ENCODE measurements around the gene IGFBP2. TPM values are rescaled to one million over a fixed set of nuclear protein-coding genes. Genes with fewer than 3 reads are reported as not detected.
A peak's percentile ranks its signal among the peaks of the same experiment; 100 is the strongest.

The IGFBP2 gene
- total RNA-seq, 3 donors from 2014 or later, result 0.73 to 1.9 (median 1.4) TPM

- H3K36me3 Mint-ChIP-seq (ENCODE audit: insufficient read depth), result no peaks in the 10 kb centered on the region
- ATAC-seq (no peak), DNase-seq (no peak)
- H3K4me1 Mint-ChIP-seq (ENCODE audit: low read depth), result no peaks in the 10 kb centered on the region
- peaks cover 11% of the 10 kb centered on the region for H3K27me3 Mint-ChIP-seq (ENCODE audit: low read depth)
- no peaks in the 10 kb centered on the region for H3K9me3 Mint-ChIP-seq
- no peak overlapping the region for H3K4me3 Mint-ChIP-seq
Measured at GRCh38 chr2:216657980-216658379, 24.8 kb downstream of the IGFBP2 start.

- DNase-seq, result no peak
- Mint-ChIP-seq H3K4me1 (ENCODE audit: low read depth) (no peaks in the 10 kb centered on the region), H3K27me3 (ENCODE audit: low read depth) (peaks cover 4% of the 10 kb centered on the region), H3K4me3 (no peak overlapping the region), H3K9me3 (no peaks in the 10 kb centered on the region), H3K36me3 (ENCODE audit: insufficient read depth) (no peaks in the 10 kb centered on the region)
- no peak for ATAC-seq
Measured at GRCh38 chr2:216658757-216659156, 25.5 kb downstream of the IGFBP2 start.

DNA sequence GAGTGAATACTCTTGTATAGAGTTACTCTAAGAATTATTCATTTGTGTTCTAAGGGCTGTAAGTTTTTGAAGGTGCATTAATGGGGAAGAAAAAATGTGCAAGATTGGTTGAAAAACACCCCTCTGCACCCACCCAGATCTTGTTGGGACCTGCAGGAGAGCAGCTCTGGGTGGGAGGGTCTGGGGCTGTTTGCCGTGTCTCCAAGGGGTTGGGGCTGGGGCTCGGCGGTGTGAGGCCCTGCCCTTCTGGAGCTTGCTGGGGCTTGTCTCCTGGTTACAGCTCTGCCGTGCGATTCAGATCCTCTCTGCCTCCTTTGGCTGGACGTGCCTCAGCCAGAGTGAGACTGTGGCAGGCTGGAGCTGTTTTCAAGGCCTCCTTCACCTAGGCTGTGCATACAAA is 26.1 kb downstream of the IGFBP2 start:
- no peaks in the 10 kb centered on the region for H3K36me3 Mint-ChIP-seq (ENCODE audit: insufficient read depth)
- ATAC-seq, result no peak
- no peak overlapping the region for H3K4me3 Mint-ChIP-seq
- no peaks in the 10 kb centered on the region for H3K9me3 Mint-ChIP-seq
- H3K4me1 Mint-ChIP-seq (ENCODE audit: low read depth), result no peaks in the 10 kb centered on the region
- peaks cover 3% of the 10 kb centered on the region for H3K27me3 Mint-ChIP-seq (ENCODE audit: low read depth)
- no peak for DNase-seq

DNA sequence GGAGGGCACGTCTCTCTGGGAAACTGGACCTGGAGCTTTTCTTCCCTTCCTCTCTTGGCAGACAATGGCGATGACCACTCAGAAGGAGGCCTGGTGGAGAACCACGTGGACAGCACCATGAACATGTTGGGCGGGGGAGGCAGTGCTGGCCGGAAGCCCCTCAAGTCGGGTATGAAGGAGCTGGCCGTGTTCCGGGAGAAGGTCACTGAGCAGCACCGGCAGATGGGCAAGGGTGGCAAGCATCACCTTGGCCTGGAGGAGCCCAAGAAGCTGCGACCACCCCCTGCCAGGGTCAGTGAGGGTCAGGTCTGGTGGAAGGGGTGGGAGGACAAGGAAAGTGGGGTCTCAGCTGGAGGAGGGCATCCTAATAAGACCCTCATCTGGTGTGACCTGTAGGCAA is 27.3 kb downstream of the IGFBP2 start:
- ATAC-seq (no peak), DNase-seq (no peak)
- Mint-ChIP-seq H3K36me3 (ENCODE audit: insufficient read depth) (no peaks in the 10 kb centered on the region), H3K27me3 (ENCODE audit: low read depth) (peaks cover 3% of the 10 kb centered on the region), H3K4me3 (no peak overlapping the region), H3K9me3 (no peaks in the 10 kb centered on the region), H3K4me1 (ENCODE audit: low read depth) (no peaks in the 10 kb centered on the region)

DNA sequence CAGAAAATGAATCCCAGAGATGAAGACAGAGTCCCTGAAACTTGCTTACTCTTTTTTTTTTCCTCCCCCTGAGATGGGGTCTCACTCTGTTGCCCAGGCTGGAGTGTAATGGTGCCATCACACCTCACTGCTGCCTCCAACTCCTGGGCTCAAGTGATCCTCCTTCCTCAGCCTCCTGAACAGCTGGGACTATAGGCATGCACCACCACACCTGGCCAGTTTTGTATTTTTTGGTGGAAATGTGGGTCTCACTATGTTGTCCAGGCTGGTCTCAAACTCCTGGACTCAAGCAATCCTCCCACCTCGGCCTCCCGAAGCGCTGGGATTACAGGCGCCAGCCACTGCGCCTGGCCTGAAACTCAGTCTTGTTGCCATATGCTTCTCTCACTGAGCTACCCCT is 27.8 kb downstream of the IGFBP2 start:
- H3K27me3 Mint-ChIP-seq (ENCODE audit: low read depth), result peaks cover 3% of the 10 kb centered on the region
- no peak overlapping the region for H3K4me3 Mint-ChIP-seq
- H3K4me1 Mint-ChIP-seq (ENCODE audit: low read depth), result no peaks in the 10 kb centered on the region
- DNase-seq, result no peak
- H3K36me3 Mint-ChIP-seq (ENCODE audit: insufficient read depth), result no peaks in the 10 kb centered on the region
- no peak for ATAC-seq
- no peaks in the 10 kb centered on the region for H3K9me3 Mint-ChIP-seq

GRCh38 chr2:216661639-216662375 is 28.6 kb downstream of the IGFBP2 start:
- Mint-ChIP-seq H3K27me3 (ENCODE audit: low read depth) (peaks cover 3% of the 10 kb centered on the region), H3K36me3 (ENCODE audit: insufficient read depth) (no peaks in the 10 kb centered on the region), H3K4me1 (ENCODE audit: low read depth) (no peaks in the 10 kb centered on the region), H3K4me3 (no peak overlapping the region), H3K9me3 (no peaks in the 10 kb centered on the region)
- ATAC-seq (no peak), DNase-seq (no peak)

DNA sequence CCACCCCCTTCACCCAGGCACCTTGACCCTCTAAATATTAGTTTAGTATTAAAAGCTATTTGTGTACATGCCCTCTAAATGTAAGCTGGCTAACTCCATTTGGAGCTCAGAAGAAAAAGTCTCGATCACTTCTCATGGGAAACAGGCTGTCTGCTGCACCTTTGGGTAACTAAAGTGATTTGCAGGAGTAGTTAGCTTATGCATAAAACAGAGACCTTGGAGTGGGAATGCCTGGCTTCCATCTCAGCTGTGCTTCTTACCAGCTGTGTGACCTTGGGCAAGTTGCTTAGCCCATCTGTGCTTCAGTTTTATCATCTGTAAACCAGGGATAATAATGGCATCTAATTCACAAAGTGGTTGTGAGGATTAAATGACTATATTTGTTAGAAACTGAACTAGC is 29.9 kb downstream of the IGFBP2 start:
- Mint-ChIP-seq H3K27me3 (ENCODE audit: low read depth) (peaks cover 2% of the 10 kb centered on the region), H3K4me3 (no peak overlapping the region), H3K9me3 (no peaks in the 10 kb centered on the region), H3K4me1 (ENCODE audit: low read depth) (no peaks in the 10 kb centered on the region), H3K36me3 (ENCODE audit: insufficient read depth) (no peaks in the 10 kb centered on the region)
- DNase-seq, result no peak
- no peak for ATAC-seq

DNA sequence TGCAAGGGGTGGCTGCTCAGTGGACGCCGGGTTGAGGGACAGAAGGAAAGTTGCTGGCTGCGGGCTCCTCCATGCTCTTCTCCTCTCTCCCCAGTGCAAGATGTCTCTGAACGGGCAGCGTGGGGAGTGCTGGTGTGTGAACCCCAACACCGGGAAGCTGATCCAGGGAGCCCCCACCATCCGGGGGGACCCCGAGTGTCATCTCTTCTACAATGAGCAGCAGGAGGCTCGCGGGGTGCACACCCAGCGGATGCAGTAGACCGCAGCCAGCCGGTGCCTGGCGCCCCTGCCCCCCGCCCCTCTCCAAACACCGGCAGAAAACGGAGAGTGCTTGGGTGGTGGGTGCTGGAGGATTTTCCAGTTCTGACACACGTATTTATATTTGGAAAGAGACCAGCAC is 30.6 kb downstream of the IGFBP2 start:
- H3K4me1 Mint-ChIP-seq (ENCODE audit: low read depth), result no peaks in the 10 kb centered on the region
- H3K36me3 Mint-ChIP-seq (ENCODE audit: insufficient read depth), result no peaks in the 10 kb centered on the region
- H3K9me3 Mint-ChIP-seq, result no peaks in the 10 kb centered on the region
- H3K4me3 Mint-ChIP-seq, result no peak overlapping the region
- ATAC-seq (no peak), DNase-seq (no peak)
- peaks cover 7% of the 10 kb centered on the region for H3K27me3 Mint-ChIP-seq (ENCODE audit: low read depth)

DNA sequence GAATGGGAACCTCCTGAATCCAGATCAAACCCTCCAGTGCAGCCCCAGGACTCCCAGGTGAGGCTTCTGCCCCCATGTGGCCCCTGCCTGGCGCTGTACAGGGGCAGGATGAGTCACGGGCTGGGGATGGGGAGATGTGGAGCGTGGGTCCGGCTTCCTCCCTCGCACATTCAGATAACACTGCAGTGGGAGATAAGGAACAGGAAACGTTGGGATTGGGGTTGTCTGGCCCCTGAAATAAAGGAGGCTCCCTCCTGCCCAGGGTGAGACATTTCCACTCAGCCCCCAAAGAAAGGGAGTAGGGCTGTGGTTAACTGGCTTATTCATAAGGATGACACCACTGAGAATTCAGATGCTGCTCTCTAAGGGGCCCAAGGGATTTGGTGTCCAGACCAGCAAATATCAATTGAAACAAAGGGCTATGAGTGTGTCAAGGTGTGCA is 31.4 kb downstream of the IGFBP2 start:
- H3K4me1 Mint-ChIP-seq (ENCODE audit: low read depth), result no peaks in the 10 kb centered on the region
- H3K36me3 Mint-ChIP-seq (ENCODE audit: insufficient read depth), result no peaks in the 10 kb centered on the region
- peaks cover 10% of the 10 kb centered on the region for H3K27me3 Mint-ChIP-seq (ENCODE audit: low read depth)
- no peak overlapping the region for H3K4me3 Mint-ChIP-seq
- ATAC-seq (no peak), DNase-seq (no peak)
- no peaks in the 10 kb centered on the region for H3K9me3 Mint-ChIP-seq

DNA sequence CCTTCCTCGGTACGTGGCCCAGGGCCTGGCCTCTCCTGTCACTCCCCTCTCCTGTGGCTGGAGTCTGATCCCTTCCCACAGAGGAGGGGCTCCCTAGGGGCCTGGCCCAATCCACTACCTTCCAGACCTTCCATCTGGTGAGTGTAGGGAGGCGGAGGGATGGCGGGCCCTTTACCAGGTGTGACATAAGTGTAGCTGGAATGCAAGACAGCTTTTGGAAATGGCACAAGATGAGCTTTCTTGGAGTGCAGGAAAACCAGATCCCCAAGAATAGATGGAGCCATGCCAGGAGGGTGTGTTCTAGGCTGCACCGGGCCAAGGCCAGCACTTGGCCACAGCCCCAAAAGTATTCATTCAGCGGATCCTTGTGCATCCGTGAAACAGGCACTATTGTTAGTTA is 32.0 kb downstream of the IGFBP2 start:
- no peak for ATAC-seq
- Mint-ChIP-seq H3K4me3 (no peak overlapping the region), H3K4me1 (ENCODE audit: low read depth) (no peaks in the 10 kb centered on the region), H3K9me3 (no peaks in the 10 kb centered on the region), H3K36me3 (ENCODE audit: insufficient read depth) (no peaks in the 10 kb centered on the region), H3K27me3 (ENCODE audit: low read depth) (peaks cover 15% of the 10 kb centered on the region)
- no peak for DNase-seq

DNA sequence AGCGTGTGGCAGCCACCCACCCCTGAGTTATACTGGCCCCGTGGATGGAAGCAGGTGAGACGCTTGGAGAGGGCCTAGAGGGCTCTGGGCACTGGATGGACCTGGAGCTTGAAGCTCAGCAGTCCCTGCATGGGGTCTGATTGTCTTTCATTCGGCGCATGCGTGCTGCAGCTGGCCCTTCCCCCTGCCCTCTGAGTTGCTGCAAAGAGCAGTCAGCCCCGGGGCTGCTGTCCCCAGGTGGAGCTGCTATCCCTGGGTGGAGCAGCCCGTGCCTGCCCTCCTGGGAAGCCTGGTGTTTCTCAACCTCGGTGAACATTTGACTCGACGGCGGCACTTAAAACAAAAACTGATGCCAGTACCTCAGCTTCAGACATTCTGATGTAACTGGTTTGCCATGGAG is 32.5 kb downstream of the IGFBP2 start:
- Mint-ChIP-seq H3K9me3 (no peaks in the 10 kb centered on the region), H3K27me3 (ENCODE audit: low read depth) (peaks cover 17% of the 10 kb centered on the region), H3K4me1 (ENCODE audit: low read depth) (no peaks in the 10 kb centered on the region), H3K36me3 (ENCODE audit: insufficient read depth) (no peaks in the 10 kb centered on the region), H3K4me3 (no peak overlapping the region)
- DNase-seq, result no peak
- no peak for ATAC-seq

- Mint-ChIP-seq H3K4me1 (ENCODE audit: low read depth) (no peaks in the 10 kb centered on the region), H3K36me3 (ENCODE audit: insufficient read depth) (no peaks in the 10 kb centered on the region), H3K9me3 (no peaks in the 10 kb centered on the region), H3K4me3 (no peak overlapping the region), H3K27me3 (ENCODE audit: low read depth) (peaks cover 17% of the 10 kb centered on the region)
- peak; percentile 78 to 83 for ATAC-seq
- DNase-seq, result peak; percentile 52
Measured at GRCh38 chr2:216666461-216667233, 33.4 kb downstream of the IGFBP2 start.

- no peak for ATAC-seq
- no peaks in the 10 kb centered on the region for H3K9me3 Mint-ChIP-seq
Measured at GRCh38 chr2:216670266-216671080, 37.3 kb downstream of the IGFBP2 start.

GRCh38 chr2:216671081-216671411 is 37.8 kb downstream of the IGFBP2 start:
- ATAC-seq (no peak), DNase-seq (no peak)
- Mint-ChIP-seq H3K27me3 (ENCODE audit: low read depth) (peaks cover 17% of the 10 kb centered on the region), H3K36me3 (ENCODE audit: insufficient read depth) (no peaks in the 10 kb centered on the region), H3K4me3 (no peak overlapping the region), H3K9me3 (no peaks in the 10 kb centered on the region), H3K4me1 (ENCODE audit: low read depth) (no peaks in the 10 kb centered on the region)

More at GRCh38 chr2:216670266-216671080, 37.3 kb downstream of the IGFBP2 start:
- H3K4me3 Mint-ChIP-seq, result no peak overlapping the region
- DNase-seq, result no peak
- H3K27me3 Mint-ChIP-seq (ENCODE audit: low read depth), result peaks cover 17% of the 10 kb centered on the region
- no peaks in the 10 kb centered on the region for H3K36me3 Mint-ChIP-seq (ENCODE audit: insufficient read depth)
- no peaks in the 10 kb centered on the region for H3K4me1 Mint-ChIP-seq (ENCODE audit: low read depth)
